NOMO-1 (cell line): ENCODE data around the gene NTN5.
"Not testable (repeated sequence)": the region's sequence is repeated elsewhere in the genome, so short reads cannot be mapped to it uniquely, and the experiment has no call there.

Experiments used
- DNase-seq, 2 experiments: peaks; one replicate each; lab custom pipeline; 2025; ENCODE audit not compliant: unreplicated experiment in 2 of 2; lab: John Stamatoyannopoulos, UW

NTN5 gene

DNA sequence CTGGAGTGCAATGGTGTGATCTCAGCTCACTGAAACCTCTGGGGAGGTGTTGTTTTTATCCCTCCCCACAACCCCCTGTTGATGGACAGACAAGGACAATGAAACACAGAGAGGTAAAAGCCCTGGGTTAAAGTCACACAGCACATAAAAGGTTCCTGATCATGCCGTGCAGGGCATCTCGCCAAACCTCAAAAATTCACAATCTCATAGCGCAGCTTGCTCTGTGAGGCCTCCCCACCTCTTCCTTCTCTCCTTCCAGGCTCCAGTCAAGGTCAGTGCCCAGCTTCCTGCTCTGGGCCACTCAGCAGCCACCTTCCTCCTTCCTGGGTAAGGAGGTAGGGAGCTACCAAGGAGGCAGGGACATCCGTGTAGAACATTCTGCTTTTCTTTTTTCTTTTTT is 25.2 kb upstream of the NTN5 start:
- no peak for DNase-seq

DNA sequence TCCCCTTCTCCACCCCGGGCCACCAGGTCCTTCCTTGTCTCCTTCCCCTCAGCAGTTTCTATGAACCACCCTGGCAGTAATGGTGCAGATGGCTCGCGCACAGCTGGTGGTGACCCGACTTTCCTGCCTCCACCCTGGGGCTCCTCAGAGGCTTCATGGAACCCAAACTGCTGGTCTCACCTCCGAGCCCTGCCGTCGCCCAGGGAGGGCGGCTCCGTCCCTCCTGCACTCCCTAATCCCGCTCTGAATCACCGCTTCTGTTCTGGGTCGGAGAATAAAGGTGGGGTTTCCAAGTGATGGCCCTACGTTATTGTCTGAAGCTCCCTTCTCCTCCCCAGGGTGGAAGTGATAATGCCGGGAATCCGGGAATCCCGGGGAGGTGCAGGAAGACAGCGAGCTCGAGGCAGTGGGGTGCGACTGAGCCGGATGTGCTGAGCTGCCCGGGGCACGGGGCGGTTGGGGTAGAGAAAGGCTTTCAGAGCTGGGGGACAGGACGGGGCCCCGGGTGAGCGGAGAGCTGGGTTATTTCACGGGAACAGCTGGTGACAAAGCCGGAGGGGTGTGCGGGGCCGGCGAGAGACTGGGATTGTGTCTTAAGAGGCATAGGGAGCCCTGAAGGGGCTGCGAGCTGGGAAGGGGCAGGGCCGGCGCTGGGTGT is 23.7 kb upstream of the NTN5 start:
- DNase-seq, result no peak

DNA sequence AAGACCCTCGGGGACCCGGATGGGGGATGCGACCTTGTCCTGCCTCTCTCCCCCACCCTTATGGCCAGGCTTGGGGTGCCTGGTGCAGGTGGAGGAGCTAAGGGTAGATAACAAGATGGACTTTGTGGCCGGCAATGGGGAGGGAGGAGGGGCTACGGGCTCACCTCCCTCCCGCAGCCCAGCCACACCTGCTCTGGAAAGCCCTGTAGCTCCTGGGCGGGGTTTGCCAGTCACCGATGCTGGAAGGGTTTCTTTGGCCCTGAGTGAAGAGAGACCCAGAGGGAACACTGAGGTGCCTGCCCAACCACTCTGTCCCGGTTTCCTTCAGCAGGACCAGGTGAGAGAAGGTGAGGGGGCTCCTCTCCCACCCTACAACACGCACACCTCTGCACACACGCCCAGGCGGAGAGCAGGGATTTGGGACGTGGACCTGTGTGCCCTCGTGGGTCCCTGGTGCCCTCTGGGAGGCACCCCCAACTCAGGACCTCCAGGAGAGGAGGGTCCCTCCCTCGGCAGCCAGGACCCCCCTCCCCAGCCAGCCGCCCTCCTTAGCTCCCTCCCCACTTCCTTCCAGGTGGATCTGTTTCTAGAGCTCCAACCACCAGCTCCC is 23.0 kb upstream of the NTN5 start, which contains the start of gene FUT2:
FUT2 (plus strand) TSS at position 229 of the 610 bp plus-strand sequence. CDS start 6,986 bp downstream, outside the sequence.
- DNase-seq, result no peak

DNA sequence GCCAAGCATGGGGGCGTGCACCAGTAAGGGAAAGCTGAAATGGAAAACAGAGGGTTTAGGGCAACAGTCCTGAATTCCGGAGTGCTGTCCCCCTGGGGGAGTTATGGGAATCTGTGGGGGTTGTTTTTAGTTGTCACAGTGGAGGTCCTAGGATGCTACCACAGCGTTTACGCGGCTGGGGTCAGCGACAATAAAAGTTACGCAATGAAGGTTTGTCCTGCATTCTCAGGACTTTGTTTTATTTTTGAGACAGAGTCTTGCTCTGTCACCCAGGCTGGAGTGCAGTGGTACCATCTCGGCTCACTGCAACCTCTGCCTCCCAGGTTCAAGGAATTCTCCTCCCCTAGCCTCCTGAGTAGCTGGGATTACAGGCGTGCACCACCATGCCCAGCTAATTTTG is 20.8 kb upstream of the NTN5 start:
- DNase-seq, result not testable (repeated sequence)

DNA sequence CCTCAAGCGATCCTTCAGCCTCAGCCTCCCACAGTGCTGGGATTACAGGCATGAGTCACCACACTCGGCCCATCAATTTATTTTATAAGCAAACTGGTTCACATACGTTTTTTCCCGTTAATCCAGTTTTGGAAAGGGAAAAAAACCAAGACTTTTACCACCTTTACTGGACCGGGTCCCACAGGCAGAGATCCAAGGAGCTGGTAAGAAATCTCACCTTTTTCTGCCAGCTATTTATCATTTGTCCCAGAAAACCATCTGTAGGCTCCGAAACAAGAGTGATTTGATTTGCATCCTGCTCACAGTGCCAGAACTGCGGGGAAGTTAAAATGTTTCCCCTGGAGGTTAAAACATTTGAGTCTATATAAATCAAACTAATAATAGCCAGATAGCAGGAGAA is 16.6 kb upstream of the NTN5 start:
- no peak for DNase-seq

DNA sequence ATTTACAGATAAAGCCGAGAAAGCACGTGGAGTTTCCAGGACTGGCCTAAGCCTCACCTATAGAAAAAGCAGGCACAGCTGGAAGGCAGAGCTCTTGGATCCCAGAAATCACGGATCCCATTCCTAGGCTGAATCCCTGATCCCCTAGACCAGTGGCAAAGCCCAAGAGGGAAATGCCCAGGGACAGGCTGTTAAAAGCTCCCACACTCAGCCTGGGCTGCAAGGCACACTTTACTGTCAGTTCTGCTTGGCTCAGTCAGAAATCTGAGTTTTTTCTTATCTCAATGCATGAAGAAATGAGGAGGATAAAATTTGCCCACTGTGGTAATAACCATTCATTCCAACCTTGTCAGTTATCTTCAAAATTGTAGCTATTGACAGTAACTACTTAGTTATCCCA is 15.0 kb upstream of the NTN5 start:
- no peak for DNase-seq

DNA sequence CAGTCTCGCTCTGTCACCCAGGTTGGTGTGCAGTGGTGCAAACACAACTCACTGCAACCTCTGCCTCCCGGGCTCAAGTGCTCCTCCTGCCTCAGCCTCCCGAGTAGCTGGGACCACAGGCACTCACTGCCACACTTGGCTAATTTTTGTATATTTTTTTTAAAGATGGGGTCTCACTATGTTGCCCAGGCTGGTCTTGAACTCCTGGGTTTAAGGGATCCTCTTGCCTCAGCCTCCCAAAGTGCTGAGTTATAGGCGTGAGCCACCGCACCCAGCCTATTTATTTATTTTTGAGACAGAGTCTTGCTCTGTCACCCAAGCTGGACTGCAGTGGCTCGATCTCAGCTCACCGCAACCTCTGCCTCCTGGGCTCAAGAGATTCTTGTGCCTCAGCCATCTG is 13.8 kb upstream of the NTN5 start:
- DNase-seq, result not testable (repeated sequence)

DNA sequence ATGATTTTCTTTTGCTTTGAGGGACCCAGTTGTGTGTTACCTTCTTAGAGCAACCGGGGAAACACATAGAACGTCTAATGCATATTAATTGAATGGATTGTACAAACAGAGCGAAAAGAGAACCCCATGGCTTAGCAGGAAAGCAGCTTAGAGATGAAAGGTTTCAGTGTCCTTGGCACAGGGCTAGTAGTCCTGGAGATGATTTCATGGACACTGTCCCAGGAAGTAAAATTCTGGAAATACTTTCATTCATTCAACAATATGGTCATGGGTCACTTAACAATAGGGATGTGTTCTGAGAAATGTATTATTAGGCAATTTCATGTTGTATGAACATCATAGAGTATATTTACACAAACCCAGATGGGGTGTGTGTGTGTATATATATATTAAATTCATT is 13.3 kb upstream of the NTN5 start:
- DNase-seq, result no peak

DNA sequence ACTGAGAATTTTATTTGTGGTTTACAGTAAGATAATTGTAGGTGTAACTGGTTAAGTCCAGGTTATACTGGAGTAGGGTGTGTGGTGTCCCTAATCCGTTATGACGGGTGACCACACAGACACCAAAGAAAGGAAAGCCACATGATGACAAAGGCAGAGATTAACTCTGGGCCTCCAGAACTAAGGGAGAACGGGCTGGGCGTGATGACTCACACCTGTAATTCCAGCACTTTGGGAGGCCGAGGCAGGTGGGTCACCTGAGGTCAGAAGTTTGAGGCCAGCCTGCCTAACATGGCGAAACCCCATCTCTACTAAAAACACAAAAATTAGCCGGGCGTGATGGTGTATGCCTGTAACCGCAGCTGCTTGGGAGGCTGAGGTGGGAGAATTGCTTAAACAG is 12.8 kb upstream of the NTN5 start:
- DNase-seq, result no peak

DNA sequence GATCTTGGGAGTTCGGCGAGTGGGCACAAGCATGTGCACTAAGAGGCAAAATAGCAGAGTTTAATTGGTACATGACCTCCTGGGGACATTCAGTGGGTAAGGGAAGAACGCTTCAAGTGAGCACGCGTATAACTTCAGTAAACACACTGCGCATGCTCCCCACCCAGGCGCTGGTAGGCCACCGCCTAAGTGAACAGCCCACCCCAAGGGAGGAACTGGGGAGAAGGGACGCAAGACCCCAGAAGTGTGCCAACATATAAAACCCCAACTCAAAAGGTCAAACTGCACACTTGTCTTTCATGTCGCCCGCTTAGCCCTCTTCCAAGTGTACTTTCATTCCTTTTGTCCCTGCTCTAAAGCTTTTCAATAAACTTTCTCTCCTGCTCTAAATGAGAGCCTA is 10.5 kb upstream of the NTN5 start:
- DNase-seq, result no peak

DNA sequence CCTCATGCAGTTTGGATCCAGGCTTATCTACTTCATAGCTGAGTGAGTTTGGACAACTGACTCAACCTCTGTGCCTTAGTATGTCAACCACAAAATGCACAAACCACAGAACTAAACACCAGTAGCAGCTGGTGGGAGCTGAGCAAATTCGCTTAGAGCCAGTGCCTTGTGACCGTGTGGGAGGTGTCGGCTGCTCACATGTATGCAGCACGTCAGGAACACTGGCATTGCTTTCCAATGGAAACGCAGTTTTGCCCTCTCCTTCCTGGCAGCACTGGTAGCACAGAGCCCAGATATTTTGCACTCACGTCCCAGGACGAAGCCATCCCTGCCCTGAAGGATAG is 8.3 kb upstream of the NTN5 start:
- DNase-seq, result no peak

DNA sequence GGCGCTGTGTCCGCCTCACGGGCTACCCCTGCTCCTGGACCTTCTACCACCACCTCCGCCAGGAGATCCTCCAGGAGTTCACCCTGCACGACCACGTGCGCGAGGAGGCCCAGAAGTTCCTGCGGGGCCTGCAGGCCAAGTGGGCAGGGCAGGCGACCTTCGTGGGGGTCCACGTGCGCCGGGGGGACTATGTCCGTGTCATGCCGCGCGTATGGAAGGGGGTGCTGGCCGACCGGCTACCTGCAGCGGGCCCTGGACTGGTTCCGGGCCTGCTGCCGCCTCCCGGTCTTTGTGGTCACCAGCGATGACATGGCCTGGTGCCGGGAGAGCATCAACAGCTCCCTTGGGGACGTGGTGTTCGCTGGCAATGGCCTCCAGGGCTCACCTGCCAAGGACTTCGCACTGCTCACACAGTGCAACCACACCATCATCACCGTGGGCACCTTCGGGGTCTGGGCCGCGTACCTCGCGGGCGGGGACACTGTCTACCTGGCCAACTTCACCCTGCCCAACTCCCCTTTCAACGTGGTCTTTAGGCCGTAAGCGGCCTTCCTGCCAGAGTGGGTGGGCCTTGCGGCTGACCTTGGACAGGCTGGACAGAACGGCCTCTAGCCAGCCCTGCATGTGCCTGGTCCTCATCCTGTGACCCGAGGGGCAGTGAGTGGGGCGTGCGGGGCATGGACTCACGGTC is 7.8 kb upstream of the NTN5 start:
- DNase-seq, result no peak

DNA sequence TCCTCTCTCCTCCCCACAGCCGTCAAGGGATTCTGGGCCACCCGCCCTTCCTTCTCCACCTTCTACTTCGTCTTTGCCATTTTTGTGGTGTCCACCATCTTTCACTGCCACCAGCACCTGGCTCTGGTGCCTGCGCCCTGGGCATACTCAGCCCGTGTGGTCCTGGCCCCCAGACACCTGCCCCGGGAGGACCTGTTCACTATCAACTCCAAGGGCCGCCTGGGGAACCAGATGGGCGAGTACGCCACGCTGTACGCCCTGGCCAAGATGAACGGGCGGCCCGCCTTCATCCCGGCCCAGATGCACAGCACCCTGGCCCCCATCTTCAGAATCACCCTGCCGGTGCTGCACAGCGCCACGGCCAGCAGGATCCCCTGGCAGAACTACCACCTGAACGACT is 7.2 kb upstream of the NTN5 start:
- DNase-seq, result not testable (repeated sequence)

DNA sequence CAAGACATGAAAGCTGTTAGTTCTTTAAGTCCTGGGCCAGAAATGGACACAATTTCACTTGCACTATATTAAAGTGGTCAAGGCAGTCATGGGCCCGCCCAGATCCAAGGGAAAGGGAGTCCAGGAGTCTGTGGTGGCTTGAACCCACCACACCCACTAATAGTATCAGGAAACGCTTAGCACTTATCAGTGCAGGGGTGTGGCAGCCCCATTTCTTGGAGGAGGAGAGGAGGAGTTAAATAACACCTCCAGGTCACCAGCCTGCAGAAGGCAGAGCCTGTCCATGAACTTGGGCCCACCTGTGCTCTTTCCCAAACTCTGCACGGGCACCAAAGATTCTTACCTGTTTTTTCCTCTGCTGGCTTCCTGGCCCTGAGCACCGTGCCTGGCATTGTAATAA is 5.4 kb upstream of the NTN5 start:
- DNase-seq, result no peak

DNA sequence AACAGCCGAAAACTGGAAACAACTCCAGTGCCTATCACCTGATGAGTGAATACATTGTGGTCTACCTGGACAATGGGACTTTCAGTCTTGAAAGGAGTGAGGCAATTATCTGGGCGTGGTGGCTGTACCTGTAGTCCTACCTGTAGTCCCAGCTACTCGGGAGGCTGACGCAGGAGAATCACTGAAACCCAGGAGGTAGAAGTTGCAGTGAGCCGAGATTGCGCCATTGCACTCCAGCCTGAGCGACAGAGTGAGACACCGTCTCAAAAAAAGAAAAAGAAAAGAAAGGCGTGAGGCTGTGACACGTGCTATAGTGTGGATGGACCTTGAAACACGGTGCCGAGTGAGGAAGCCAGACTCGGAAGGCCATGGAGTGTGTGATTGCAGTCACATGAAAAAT is 4.1 kb upstream of the NTN5 start:
- DNase-seq, result no peak

DNA sequence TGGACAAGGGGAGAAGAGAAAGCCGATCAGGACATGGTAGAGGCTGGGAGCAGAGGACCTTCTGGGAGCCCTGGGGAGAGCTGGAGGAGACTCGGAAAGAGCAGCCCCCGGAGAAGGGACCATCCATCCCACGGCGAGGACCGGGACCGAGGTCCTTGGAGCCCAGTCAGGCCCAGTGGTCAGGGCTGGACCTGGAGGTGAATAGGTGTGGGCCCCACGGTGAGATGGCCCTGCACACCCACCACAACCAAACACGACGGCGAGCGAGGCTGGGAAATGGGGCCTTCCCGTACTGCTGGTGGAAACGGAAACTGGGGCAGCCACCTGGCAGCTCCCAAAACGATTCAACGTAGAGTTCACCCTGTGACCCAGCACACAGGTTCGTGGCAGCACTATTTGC is 3.7 kb upstream of the NTN5 start:
- no peak for DNase-seq

DNA sequence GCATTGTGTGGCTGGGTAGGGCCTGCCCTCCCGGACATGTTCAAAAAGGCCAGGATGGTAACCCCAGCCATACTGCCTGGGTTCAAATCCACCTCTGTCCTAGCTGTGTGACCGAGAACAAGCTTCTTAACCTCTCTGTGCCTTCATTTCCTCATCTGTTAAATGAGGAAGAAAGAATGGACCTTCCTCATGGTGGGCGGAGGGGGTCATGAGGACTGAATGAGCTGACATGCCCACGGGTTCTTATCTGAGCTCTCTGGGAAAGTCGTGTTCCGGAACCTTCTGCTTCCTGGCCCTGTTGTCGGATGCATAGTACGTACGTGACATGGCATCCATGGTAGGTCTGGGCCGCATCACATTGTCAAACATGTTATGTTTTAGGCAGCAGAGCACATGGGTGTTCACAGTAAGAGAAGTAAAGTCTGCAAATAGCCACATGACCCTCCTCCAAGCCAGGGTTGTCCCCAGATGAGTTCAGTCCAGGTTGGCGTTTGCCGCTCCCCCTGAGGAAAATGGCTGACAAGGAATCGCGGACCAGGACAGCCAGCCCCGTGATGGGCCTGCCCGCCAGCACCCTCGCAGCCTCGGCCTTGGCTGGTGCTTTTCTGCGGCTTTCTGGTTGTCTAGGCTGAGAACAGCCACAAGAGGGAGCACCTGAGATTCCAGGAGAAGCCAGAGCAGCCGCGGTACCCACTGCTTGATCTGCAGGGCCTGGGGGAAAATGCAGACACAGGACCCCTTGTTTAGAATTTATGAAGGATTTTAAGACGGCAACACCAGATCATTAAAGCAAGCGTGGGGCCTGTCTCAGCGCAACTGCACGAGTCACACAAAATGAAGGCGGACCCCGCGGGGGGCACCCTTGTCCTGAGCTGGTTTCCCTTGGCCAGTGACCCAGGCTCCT is 2.4 kb upstream of the NTN5 start:
- DNase-seq, result peak; percentile 40 to 67

DNA sequence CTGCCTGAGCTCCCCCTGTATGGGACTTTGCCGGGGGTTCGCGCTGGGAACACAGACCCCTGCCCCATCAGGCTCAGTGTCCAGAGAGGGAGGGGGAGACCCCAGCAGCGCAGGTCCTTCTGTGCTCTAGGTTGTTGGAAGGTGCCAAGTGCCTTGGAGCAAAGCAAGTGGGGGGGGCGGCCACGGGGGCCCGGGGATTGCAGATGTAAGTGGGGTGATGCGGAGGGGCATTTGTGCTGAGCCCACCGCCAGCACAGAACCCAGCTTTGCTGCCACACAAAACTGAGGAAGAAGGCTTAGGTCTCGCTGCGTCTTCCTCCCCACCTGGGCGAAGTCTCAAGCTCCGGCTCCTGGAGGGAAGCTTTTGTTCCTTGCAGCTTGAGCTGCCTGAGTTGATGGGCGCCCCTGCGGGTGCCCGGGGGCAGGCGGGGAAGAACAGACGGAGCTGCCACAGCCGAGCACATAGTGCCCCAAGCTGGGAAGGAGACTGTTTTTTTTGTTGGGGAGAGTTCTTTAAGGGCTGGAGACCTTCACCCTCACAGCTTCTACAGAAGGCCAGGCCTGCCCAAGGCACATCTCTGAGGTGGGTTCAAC is 1.5 kb upstream of the NTN5 start:
- no peak for DNase-seq

DNA sequence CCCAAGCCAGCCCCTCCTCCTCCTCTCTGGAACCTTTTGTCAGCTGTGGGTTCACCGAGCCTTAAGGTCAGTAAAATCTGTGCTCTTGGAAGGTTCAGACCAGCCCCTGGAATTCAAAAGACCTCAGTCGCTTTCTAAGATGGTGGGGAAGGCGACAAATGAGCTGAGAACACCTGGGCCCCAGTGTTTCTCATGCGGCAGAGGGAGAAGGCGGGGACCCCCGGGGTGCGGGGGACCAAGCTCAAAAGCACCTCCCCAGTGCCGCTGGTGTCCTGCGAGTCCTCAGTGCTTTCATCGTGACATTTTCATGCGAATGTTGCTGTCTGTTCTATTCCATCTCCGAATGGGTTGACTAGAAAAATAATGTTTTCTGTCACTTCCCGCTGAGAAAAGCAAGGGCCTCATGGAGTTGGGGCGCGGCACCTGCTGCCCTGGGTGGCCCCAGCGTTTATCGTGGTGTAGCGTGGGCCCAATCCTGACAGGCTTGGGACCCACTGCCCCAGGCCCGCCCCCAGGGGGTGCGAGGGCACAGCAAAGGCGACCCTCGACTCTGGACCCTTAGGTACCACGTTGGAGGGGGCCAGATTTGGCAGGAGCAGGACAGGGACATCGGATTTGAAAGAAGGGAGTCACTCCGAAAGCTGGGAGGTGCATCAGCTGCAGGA is 751 bp upstream of the NTN5 start:
- no peak for DNase-seq

DNA sequence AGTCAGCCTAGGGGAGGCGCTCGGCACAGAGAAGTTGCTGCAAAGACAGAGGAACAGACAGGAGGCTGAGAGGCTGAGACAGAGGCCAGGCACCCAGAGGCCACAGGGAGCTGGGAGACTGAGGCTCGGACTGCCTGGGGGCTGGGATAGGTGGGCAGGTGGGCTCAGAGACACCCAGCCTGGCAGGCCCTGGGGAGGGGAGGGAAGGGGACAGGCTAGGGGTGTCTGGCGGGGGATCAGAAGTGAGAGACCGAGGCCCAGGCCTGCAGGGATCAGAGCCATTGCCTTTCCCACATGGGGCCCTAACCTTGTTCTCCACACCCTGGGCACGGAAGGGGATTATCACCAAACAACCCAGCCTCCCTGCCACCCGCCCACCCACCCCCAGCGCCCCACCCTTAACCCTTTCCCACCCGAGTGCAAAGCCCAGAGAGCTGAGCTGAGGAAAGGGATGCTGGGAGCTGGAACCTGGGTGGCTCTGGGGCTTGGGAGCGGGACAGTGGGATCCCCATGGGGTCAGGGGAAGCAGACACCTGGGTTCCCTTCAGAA is 1.3 kb downstream of the NTN5 start:
- DNase-seq, result no peak
